Fibroblast of lung (primary cell): ENCODE measurements around the gene UBE2N.

Experiments
- CTCF ChIP-seq, 2 donors: IDR thresholded peaks in 1 of 2; conservative IDR thresholded peaks in 1 of 2; 1 replicate in 1 of 2; 2 replicates in 1 of 2; pipeline ENCODE4 v1.5.1; 2011 to 2012; ENCODE audit warnings: low read length in 2 of 2, control low read depth in 1 of 2, inconsistent platforms in 1 of 2, low read depth in 1 of 2, mild to moderate bottlenecking in 1 of 2
- EZH2 ChIP-seq: IDR thresholded peaks from 2 replicates; pipeline ENCODE4 v1.5.1; 2012; ENCODE audit warnings: low read length, control low read depth, mild to moderate bottlenecking; ENCODE audit errors: missing control alignments

GRCh38 chr12:93415723-93416464 lies 25.9 kb downstream of the UBE2N start:
- TF ChIP-seq EZH2: no peak
- no peak for TF ChIP-seq CTCF (conservative IDR thresholded peaks at IDR 0.05 in 1 of 2, IDR thresholded peaks at IDR 0.05 in 1 of 2; ENCODE audit: low read depth in 1 of 2, low read length in 2 of 2)
